ENCODE results near the gene BRINP3.

GRCh38 chr1:190475421-190476141 lies 2.1 kb downstream of the BRINP3 start:
- TF ChIP-seq CTCF (conservative IDR thresholded peaks at IDR 0.05; ENCODE audit: low read depth in 2 of 2): no peak
- TF ChIP-seq POLR2AphosphoS5 (IDR thresholded peaks at IDR 0.05; ENCODE audit: low read depth): no peak
- no peak for TF ChIP-seq REST (IDR thresholded peaks at IDR 0.05; ENCODE audit: unreplicated experiment)
- TF ChIP-seq NANOG (IDR thresholded peaks at IDR 0.05; ENCODE audit: borderline replicate concordance): no peak
- TF ChIP-seq EZH2 (IDR thresholded peaks at IDR 0.05; ENCODE audit: low read depth, unreplicated experiment): no peak
- TF ChIP-seq CREB1 (CRISPR knock-in tag; IDR thresholded peaks at IDR 0.05; ENCODE audit: low read depth): no peak
- TF ChIP-seq JUNB (IDR thresholded peaks at IDR 0.05; ENCODE audit: unreplicated experiment): no peak
- TF ChIP-seq ZNF114 (CRISPR knock-in tag; IDR thresholded peaks at IDR 0.05): no peak
- TF ChIP-seq ETS1 (IDR thresholded peaks at IDR 0.05): no peak
- TF ChIP-seq EZH2phosphoT487 (IDR thresholded peaks at IDR 0.05; ENCODE audit: unreplicated experiment): no peak
- TF ChIP-seq STAT1 (IDR thresholded peaks at IDR 0.05; ENCODE audit: unreplicated experiment): no peak
